ENCODE data around the gene PGA4.

DNA sequence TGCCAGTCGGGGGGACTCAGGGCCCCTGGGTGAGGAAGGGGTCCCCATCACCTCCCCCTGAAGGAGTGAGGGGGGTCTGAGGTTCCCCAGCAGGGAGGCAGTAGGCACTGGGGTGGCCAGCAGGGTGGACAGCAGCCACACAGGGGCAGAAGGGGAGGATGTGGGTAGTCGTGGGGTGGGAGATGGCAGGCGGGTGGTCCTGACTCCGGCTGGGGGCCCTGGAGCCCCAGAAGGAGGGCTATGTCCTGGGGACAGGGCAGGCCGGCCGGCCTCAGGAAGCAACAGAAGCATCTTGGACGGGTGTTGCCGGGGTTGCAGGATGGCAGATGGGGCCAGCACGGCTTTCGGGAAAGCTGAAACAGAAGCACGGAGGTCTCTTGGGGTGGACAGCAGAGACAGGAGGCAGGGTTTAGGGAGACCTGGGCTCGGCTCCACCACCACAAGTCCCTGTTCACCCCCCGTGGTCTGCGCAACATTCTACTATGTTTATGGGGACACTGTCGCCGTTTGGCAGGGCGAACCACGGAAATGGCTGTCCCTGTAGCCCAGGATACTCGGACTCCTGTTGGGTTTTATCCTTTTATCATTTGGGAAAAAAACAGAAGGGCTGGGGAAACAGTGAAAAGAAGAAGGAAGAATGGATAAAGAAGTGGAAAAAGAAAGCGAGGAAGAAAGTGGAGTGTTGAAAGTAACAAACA lies 58.9 kb downstream of the PGA4 start:
- TF ChIP-seq, protein P1, sequence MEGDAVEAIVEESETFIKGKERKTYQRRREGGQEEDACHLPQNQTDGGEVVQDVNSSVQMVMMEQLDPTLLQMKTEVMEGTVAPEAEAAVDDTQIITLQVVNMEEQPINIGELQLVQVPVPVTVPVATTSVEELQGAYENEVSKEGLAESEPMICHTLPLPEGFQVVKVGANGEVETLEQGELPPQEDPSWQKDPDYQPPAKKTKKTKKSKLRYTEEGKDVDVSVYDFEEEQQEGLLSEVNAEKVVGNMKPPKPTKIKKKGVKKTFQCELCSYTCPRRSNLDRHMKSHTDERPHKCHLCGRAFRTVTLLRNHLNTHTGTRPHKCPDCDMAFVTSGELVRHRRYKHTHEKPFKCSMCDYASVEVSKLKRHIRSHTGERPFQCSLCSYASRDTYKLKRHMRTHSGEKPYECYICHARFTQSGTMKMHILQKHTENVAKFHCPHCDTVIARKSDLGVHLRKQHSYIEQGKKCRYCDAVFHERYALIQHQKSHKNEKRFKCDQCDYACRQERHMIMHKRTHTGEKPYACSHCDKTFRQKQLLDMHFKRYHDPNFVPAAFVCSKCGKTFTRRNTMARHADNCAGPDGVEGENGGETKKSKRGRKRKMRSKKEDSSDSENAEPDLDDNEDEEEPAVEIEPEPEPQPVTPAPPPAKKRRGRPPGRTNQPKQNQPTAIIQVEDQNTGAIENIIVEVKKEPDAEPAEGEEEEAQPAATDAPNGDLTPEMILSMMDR (conservative IDR thresholded peaks at IDR 0.05; ENCODE audit: low read depth in 2 of 2): no peak
- TF ChIP-seq EZH2 (IDR thresholded peaks at IDR 0.05; ENCODE audit: low read depth, unreplicated experiment) (no peak), POLR2AphosphoS5 (IDR thresholded peaks at IDR 0.05; ENCODE audit: low read depth) (no peak), EZH2phosphoT487 (IDR thresholded peaks at IDR 0.05; ENCODE audit: unreplicated experiment) (no peak)
- TF ChIP-seq, protein P2, sequence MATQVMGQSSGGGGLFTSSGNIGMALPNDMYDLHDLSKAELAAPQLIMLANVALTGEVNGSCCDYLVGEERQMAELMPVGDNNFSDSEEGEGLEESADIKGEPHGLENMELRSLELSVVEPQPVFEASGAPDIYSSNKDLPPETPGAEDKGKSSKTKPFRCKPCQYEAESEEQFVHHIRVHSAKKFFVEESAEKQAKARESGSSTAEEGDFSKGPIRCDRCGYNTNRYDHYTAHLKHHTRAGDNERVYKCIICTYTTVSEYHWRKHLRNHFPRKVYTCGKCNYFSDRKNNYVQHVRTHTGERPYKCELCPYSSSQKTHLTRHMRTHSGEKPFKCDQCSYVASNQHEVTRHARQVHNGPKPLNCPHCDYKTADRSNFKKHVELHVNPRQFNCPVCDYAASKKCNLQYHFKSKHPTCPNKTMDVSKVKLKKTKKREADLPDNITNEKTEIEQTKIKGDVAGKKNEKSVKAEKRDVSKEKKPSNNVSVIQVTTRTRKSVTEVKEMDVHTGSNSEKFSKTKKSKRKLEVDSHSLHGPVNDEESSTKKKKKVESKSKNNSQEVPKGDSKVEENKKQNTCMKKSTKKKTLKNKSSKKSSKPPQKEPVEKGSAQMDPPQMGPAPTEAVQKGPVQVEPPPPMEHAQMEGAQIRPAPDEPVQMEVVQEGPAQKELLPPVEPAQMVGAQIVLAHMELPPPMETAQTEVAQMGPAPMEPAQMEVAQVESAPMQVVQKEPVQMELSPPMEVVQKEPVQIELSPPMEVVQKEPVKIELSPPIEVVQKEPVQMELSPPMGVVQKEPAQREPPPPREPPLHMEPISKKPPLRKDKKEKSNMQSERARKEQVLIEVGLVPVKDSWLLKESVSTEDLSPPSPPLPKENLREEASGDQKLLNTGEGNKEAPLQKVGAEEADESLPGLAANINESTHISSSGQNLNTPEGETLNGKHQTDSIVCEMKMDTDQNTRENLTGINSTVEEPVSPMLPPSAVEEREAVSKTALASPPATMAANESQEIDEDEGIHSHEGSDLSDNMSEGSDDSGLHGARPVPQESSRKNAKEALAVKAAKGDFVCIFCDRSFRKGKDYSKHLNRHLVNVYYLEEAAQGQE (IDR thresholded peaks at IDR 0.05; ENCODE audit: unreplicated experiment): no peak

Measured in GM23338 (cell line).